HepG2 (cell line): ENCODE data around the gene PDE9A. TPM values are rescaled to one million over a fixed set of nuclear protein-coding genes. Genes with fewer than 3 reads are reported as not detected.

Experiments
- CBFB ChIP-seq: sonication (generic); formaldehyde crosslinking; IDR thresholded peaks from 2 replicates; pipeline ENCODE4 v1.4.0; 2020; ENCODE audit warnings: missing genetic modification reagents
- ELF3 ChIP-seq: IDR thresholded peaks from 2 replicates; pipeline ENCODE4 v1.6.1; 2016; ENCODE audit warnings: missing genetic modification reagents, missing compliant biosample characterization
- GTF2F1 ChIP-seq: fragments of 150-350 bp; IDR thresholded peaks from 2 replicates; pipeline ENCODE4 v1.6.1; 2014; ENCODE audit warnings: low read length
- GTF3A ChIP-seq: sonication (generic); formaldehyde crosslinking; conservative IDR thresholded peaks from 2 replicates; pipeline ENCODE4 v1.4.0; 2020; ENCODE audit warnings: mild to moderate bottlenecking, missing genetic modification reagents
- HCFC1 ChIP-seq: fragments of 150-350 bp; IDR thresholded peaks from 2 replicates; pipeline ENCODE4 v1.6.1; 2014; ENCODE audit warnings: low read depth, low read length
- JARID2 ChIP-seq: sonication (generic); formaldehyde crosslinking; IDR thresholded peaks from 2 replicates; pipeline ENCODE4 v1.8.1; 2023; ENCODE audit warnings: missing genetic modification reagents, inconsistent platforms; ENCODE audit not compliant: insufficient replicate concordance
- KDM4B ChIP-seq: sonication (generic); formaldehyde crosslinking; IDR thresholded peaks from 2 replicates; pipeline ENCODE4 v1.4.0; 2020; ENCODE audit warnings: missing genetic modification reagents
- SKI ChIP-seq: fragments of 450-650 bp; IDR thresholded peaks from one replicate; pipeline ENCODE4 v1.6.1; 2018; ENCODE audit warnings: mild to moderate bottlenecking; ENCODE audit not compliant: partially characterized antibody
- ZBTB25 ChIP-seq: IDR thresholded peaks from 2 replicates; pipeline ENCODE4 v1.6.1; 2018; ENCODE audit warnings: missing genetic modification reagents
- ZBTB7A ChIP-seq: sonication (generic); formaldehyde crosslinking; IDR thresholded peaks from 2 replicates; pipeline ENCODE4 v1.8.0; 2022; ENCODE audit warnings: mild to moderate bottlenecking, missing genetic modification reagents
- ZFYVE20 ChIP-seq: sonication (generic); formaldehyde crosslinking; IDR thresholded peaks from 2 replicates; pipeline ENCODE4 v1.8.0; 2023; ENCODE audit warnings: low read depth, mild to moderate bottlenecking, moderate library complexity, missing genetic modification reagents, borderline replicate concordance
- ZNF878 ChIP-seq: sonication (generic); formaldehyde crosslinking; IDR thresholded peaks from 2 replicates; pipeline ENCODE4 v1.8.1; 2023; ENCODE audit warnings: mild to moderate bottlenecking, missing genetic modification reagents, moderate library complexity
- ZNF879 ChIP-seq: sonication (generic); formaldehyde crosslinking; IDR thresholded peaks from 2 replicates; pipeline ENCODE4 v1.8.1; 2023; ENCODE audit warnings: missing genetic modification reagents
- polyA plus RNA-seq, 8 experiments: library from polyadenylated mRNA; depleted of rRNA in 3 of 8; stranded (reverse) in 7 of 8; unstranded in 1 of 8; fragments of >200 nt; fragmentation: Illumina TruSeq in 4 of 8; extraction: Trizol in 4 of 8; gene quantifications; 2 replicates each; pipeline versions ENCODE4 v1.2.1 to v1.2.3, GENCODE V29; 2011 to 2016; ENCODE audit warnings: low read depth in 4 of 8, missing spikeins in 1 of 8, mixed read lengths in 1 of 8; ENCODE audit not compliant: insufficient read depth in 1 of 8
- total RNA-seq, 5 experiments: library from RNA; depleted of rRNA; stranded (reverse); fragments of >200 nt; fragmentation: Illumina TruSeq; extraction: Trizol; gene quantifications; 2 replicates each; pipeline ENCODE4 v1.2.3, GENCODE V29; 2016; ENCODE audit warnings: low read depth in 1 of 5
- TF ChIP-seq, protein P1 (sequence below): sonication (generic); formaldehyde crosslinking; IDR thresholded peaks from 2 replicates; pipeline ENCODE4 v1.4.0; 2020; ENCODE audit warnings: missing genetic modification reagents
- TF ChIP-seq, protein P2 (sequence below): sonication (generic); formaldehyde crosslinking; IDR thresholded peaks from 2 replicates; pipeline ENCODE4 v1.4.0; 2020; ENCODE audit warnings: missing genetic modification reagents
- TF ChIP-seq, protein P3 (sequence below): IDR thresholded peaks from 2 replicates; pipeline ENCODE4 v1.6.1; 2012; ENCODE audit warnings: low read depth, low read length, improper control_type of control experiment
- TF ChIP-seq, protein P4 (sequence below): sonication (generic); formaldehyde crosslinking; IDR thresholded peaks from 2 replicates; pipeline ENCODE4 v1.5.0; 2020; ENCODE audit warnings: mild to moderate bottlenecking, missing genetic modification reagents, borderline replicate concordance
- TF ChIP-seq, protein P5 (sequence below): sonication (generic); formaldehyde crosslinking; IDR thresholded peaks from 2 replicates; pipeline ENCODE4 v1.4.0; 2020; ENCODE audit warnings: missing genetic modification reagents, borderline replicate concordance

Gene PDE9A
- total and polyA plus RNA-seq, 2 of the 13 experiments (the other 11 are each of a cell fraction or from before 2014, with no cell fraction given), result 4.6 to 19.7 TPM

GRCh38 chr21:42737951-42738590, 84.7 kb downstream of the PDE9A start (continued):
- TF ChIP-seq GTF3A (CRISPR knock-in tag) (no peak), GTF2F1 (no peak), KDM4B (CRISPR knock-in tag) (peak; percentile 33; the same call in 1 of the 2 replicates), ZBTB25 (0 out of 2 replicates have a peak, but pooled peaks have one; percentile 76), ZBTB7A (no peak), ZNF878 (peak; percentile 52; the same call in 1 of the 2 replicates), ZFYVE20 (CRISPR knock-in tag) (no peak), CBFB (CRISPR knock-in tag) (no peak), HCFC1 (no peak), SKI (peak; percentile 55), JARID2 (no peak), ZNF879 (no peak), ELF3 (CRISPR knock-in tag) (peak; percentile 98)
- TF ChIP-seq, protein P1, sequence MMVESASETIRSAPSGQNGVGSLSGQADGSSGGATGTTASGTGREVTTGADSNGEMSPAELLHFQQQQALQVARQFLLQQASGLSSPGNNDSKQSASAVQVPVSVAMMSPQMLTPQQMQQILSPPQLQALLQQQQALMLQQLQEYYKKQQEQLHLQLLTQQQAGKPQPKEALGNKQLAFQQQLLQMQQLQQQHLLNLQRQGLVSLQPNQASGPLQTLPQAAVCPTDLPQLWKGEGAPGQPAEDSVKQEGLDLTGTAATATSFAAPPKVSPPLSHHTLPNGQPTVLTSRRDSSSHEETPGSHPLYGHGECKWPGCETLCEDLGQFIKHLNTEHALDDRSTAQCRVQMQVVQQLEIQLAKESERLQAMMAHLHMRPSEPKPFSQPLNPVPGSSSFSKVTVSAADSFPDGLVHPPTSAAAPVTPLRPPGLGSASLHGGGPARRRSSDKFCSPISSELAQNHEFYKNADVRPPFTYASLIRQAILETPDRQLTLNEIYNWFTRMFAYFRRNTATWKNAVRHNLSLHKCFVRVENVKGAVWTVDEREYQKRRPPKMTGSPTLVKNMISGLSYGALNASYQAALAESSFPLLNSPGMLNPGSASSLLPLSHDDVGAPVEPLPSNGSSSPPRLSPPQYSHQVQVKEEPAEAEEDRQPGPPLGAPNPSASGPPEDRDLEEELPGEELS (CRISPR knock-in tag), result peak; percentile 86
- TF ChIP-seq, protein P2, sequence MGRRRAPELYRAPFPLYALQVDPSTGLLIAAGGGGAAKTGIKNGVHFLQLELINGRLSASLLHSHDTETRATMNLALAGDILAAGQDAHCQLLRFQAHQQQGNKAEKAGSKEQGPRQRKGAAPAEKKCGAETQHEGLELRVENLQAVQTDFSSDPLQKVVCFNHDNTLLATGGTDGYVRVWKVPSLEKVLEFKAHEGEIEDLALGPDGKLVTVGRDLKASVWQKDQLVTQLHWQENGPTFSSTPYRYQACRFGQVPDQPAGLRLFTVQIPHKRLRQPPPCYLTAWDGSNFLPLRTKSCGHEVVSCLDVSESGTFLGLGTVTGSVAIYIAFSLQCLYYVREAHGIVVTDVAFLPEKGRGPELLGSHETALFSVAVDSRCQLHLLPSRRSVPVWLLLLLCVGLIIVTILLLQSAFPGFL (CRISPR knock-in tag), result no peak
- TF ChIP-seq, protein P3, sequence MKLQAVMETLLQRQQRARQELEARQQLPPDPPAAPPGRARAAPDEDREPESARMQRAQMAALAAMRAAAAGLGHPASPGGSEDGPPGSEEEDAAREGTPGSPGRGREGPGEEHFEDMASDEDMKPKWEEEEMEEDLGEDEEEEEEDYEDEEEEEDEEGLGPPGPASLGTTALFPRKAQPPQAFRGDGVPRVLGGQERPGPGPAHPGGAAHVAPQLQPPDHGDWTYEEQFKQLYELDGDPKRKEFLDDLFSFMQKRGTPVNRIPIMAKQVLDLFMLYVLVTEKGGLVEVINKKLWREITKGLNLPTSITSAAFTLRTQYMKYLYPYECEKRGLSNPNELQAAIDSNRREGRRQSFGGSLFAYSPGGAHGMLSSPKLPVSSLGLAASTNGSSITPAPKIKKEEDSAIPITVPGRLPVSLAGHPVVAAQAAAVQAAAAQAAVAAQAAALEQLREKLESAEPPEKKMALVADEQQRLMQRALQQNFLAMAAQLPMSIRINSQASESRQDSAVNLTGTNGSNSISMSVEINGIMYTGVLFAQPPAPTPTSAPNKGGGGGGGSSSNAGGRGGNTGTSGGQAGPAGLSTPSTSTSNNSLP, result no peak
- TF ChIP-seq, protein P4, sequence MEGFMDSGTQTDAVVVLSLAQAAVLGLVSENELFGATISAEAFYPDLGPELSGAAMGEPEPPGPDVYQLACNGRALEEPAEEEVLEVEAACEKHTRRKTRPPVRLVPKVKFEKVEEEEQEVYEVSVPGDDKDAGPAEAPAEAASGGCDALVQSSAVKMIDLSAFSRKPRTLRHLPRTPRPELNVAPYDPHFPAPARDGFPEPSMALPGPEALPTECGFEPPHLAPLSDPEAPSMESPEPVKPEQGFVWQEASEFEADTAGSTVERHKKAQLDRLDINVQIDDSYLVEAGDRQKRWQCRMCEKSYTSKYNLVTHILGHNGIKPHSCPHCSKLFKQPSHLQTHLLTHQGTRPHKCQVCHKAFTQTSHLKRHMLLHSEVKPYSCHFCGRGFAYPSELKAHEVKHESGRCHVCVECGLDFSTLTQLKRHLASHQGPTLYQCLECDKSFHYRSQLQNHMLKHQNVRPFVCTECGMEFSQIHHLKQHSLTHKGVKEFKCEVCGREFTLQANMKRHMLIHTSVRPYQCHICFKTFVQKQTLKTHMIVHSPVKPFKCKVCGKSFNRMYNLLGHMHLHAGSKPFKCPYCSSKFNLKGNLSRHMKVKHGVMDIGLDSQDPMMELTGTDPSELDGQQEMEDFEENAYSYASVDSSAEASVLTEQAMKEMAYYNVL (CRISPR knock-in tag), result peak; percentile 21; the same call in 1 of the 2 replicates
- TF ChIP-seq, protein P5, sequence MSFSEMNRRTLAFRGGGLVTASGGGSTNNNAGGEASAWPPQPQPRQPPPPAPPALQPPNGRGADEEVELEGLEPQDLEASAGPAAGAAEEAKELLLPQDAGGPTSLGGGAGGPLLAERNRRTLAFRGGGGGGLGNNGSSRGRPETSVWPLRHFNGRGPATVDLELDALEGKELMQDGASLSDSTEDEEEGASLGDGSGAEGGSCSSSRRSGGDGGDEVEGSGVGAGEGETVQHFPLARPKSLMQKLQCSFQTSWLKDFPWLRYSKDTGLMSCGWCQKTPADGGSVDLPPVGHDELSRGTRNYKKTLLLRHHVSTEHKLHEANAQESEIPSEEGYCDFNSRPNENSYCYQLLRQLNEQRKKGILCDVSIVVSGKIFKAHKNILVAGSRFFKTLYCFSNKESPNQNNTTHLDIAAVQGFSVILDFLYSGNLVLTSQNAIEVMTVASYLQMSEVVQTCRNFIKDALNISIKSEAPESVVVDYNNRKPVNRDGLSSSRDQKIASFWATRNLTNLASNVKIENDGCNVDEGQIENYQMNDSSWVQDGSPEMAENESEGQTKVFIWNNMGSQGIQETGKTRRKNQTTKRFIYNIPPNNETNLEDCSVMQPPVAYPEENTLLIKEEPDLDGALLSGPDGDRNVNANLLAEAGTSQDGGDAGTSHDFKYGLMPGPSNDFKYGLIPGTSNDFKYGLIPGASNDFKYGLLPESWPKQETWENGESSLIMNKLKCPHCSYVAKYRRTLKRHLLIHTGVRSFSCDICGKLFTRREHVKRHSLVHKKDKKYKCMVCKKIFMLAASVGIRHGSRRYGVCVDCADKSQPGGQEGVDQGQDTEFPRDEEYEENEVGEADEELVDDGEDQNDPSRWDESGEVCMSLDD, result no peak
